Fibroblast of villous mesenchyme (primary cell): ENCODE measurements around the gene MAPK8IP3. TPM values are rescaled to one million over a fixed set of nuclear protein-coding genes. Genes with fewer than 3 reads are reported as not detected.

ENCODE experiments used
- DNase-seq: peaks from one replicate; pipeline ENCODE4 v3.0.0-alpha.2; 2010; ENCODE audit warnings: low read depth
- H3K4me3 ChIP-seq: 2 replicates; pipeline ENCODE4 v1.5.1; 2011; ENCODE audit warnings: low read depth, mild to moderate bottlenecking, low read length
- CTCF ChIP-seq: IDR thresholded peaks from 2 replicates; pipeline ENCODE4 v1.5.1; 2012; ENCODE audit warnings: low read depth, mild to moderate bottlenecking, low read length; ENCODE audit not compliant: insufficient read depth
- total RNA-seq: library from RNA; depleted of rRNA; stranded (reverse); fragments of >200 nt; gene quantifications from 2 replicates; pipeline ENCODE4 v1.2.3, GENCODE V29; 2012

The MAPK8IP3 gene
- total RNA-seq, 1 donor = 37.1 TPM

- TF ChIP-seq CTCF = no peak
- H3K4me3 ChIP-seq = no peak overlapping the region
- DNase-seq = no peak
These were observed 16.1 kb upstream of the MAPK8IP3 start for GRCh38 chr16:1689853-1690252.

GRCh38 chr16:1690810-1691209 lies 15.2 kb upstream of the MAPK8IP3 start:
- TF ChIP-seq CTCF = no peak
- H3K4me3 ChIP-seq = no peak overlapping the region
- DNase-seq = no peak

- H3K4me3 ChIP-seq = no peak overlapping the region
- peak; percentile 38 for TF ChIP-seq CTCF
- peak; percentile 11 for DNase-seq
These were observed 14.7 kb upstream of the MAPK8IP3 start for GRCh38 chr16:1691276-1691675.

- DNase-seq = peak; percentile 66
- TF ChIP-seq CTCF = no peak
- no peak overlapping the region for H3K4me3 ChIP-seq
These were observed 14.0 kb upstream of the MAPK8IP3 start for GRCh38 chr16:1691956-1692355.

GRCh38 chr16:1696863-1697262 lies 9.1 kb upstream of the MAPK8IP3 start:
- no peak for DNase-seq
- no peak overlapping the region for H3K4me3 ChIP-seq
- no peak for TF ChIP-seq CTCF

- TF ChIP-seq CTCF = no peak
These were observed 7.3 kb upstream of the MAPK8IP3 start for GRCh38 chr16:1698680-1699079.

GRCh38 chr16:1700246-1700645 lies 5.7 kb upstream of the MAPK8IP3 start:
- H3K4me3 ChIP-seq = no peak overlapping the region
- DNase-seq = no peak
- no peak for TF ChIP-seq CTCF

More at GRCh38 chr16:1698680-1699079, 7.3 kb upstream of the MAPK8IP3 start:
- H3K4me3 ChIP-seq = no peak overlapping the region
- no peak for DNase-seq
